ENCODE results near the gene EMD. TPM values are rescaled to one million over a fixed set of nuclear protein-coding genes. Genes with fewer than 3 reads are reported as not detected.

Gene EMD
- total and polyA plus RNA-seq, 2 experiments from 2014 or later: 39.4 to 61.0 TPM

GRCh38 chrX:154348114-154348531, 31.0 kb upstream of the EMD start:
- no peaks in the 10 kb centered on the region for H3K4me1 ChIP-seq (ENCODE audit: insufficient read depth)
- H3K79me2 ChIP-seq: no peaks in the 10 kb centered on the region
- no peak overlapping the region for H3K4me3 ChIP-seq
- H4K20me1 ChIP-seq (ENCODE audit: insufficient read depth, poor library complexity, severe bottlenecking): no peaks in the 10 kb centered on the region
- H3K9me3 ChIP-seq (ENCODE audit: low read depth): no peaks in the 10 kb centered on the region
- no peaks in the 10 kb centered on the region for H3K36me3 ChIP-seq (replicated peaks; ENCODE audit: insufficient read depth, low read depth)
- no peaks in the 10 kb centered on the region for H3K27me3 ChIP-seq
- no peaks in the 10 kb centered on the region for H3K9me2 ChIP-seq (replicated peaks; ENCODE audit: insufficient read depth)
- no peak for DNase-seq (ENCODE audit: low spot score)
- no peak for TF ChIP-seq EZH2phosphoT487 (IDR thresholded peaks at IDR 0.05; ENCODE audit: low read depth, severe bottlenecking, unreplicated experiment)
- no peak for TF ChIP-seq EZH2 (IDR thresholded peaks at IDR 0.05; ENCODE audit: borderline replicate concordance)
- TF ChIP-seq, protein P1, sequence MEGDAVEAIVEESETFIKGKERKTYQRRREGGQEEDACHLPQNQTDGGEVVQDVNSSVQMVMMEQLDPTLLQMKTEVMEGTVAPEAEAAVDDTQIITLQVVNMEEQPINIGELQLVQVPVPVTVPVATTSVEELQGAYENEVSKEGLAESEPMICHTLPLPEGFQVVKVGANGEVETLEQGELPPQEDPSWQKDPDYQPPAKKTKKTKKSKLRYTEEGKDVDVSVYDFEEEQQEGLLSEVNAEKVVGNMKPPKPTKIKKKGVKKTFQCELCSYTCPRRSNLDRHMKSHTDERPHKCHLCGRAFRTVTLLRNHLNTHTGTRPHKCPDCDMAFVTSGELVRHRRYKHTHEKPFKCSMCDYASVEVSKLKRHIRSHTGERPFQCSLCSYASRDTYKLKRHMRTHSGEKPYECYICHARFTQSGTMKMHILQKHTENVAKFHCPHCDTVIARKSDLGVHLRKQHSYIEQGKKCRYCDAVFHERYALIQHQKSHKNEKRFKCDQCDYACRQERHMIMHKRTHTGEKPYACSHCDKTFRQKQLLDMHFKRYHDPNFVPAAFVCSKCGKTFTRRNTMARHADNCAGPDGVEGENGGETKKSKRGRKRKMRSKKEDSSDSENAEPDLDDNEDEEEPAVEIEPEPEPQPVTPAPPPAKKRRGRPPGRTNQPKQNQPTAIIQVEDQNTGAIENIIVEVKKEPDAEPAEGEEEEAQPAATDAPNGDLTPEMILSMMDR (IDR thresholded peaks at IDR 0.05; ENCODE audit: poor library complexity): no peak
- no peak overlapping the region for H3K27ac ChIP-seq
- no peak overlapping the region for H2AFZ ChIP-seq
- 85% methylated on average over 7 of the region's 7 CpGs for WGBS (ENCODE audit: low lambda C conversion rate, missing lambda C conversion rate)
- no peak overlapping the region for H3K4me2 ChIP-seq

GRCh38 chrX:154348646-154349358, 30.3 kb upstream of the EMD start:
- DNase-seq (ENCODE audit: low spot score): no peak
- 87% methylated on average over 16 of the region's 24 CpGs for WGBS (ENCODE audit: low lambda C conversion rate, missing lambda C conversion rate)

GRCh38 chrX:154349359-154349935, 29.6 kb upstream of the EMD start:
- no peaks in the 10 kb centered on the region for H3K9me2 ChIP-seq (replicated peaks; ENCODE audit: insufficient read depth)
- no peaks in the 10 kb centered on the region for H3K9me3 ChIP-seq (ENCODE audit: low read depth)
- H3K27ac ChIP-seq: no peak overlapping the region
- H3K4me1 ChIP-seq (ENCODE audit: insufficient read depth): no peaks in the 10 kb centered on the region
- no peaks in the 10 kb centered on the region for H3K27me3 ChIP-seq
- 90% methylated on average over 19 of the region's 19 CpGs for WGBS (ENCODE audit: low lambda C conversion rate, missing lambda C conversion rate)
- H3K4me2 ChIP-seq: no peak overlapping the region
- H3K4me3 ChIP-seq: no peak overlapping the region
- no peak overlapping the region for H2AFZ ChIP-seq
- no peak for TF ChIP-seq EZH2phosphoT487 (IDR thresholded peaks at IDR 0.05; ENCODE audit: low read depth, severe bottlenecking, unreplicated experiment)
- TF ChIP-seq, protein P1 (IDR thresholded peaks at IDR 0.05; ENCODE audit: poor library complexity): no peak
- no peaks in the 10 kb centered on the region for H3K79me2 ChIP-seq
- H4K20me1 ChIP-seq (ENCODE audit: insufficient read depth, poor library complexity, severe bottlenecking): no peaks in the 10 kb centered on the region
- H3K36me3 ChIP-seq (replicated peaks; ENCODE audit: insufficient read depth, low read depth): no peaks in the 10 kb centered on the region
- no peak for DNase-seq (ENCODE audit: low spot score)

More at GRCh38 chrX:154348646-154349358, 30.3 kb upstream of the EMD start:
- no peaks in the 10 kb centered on the region for H3K4me1 ChIP-seq (ENCODE audit: insufficient read depth)
- no peak overlapping the region for H3K4me2 ChIP-seq
- H3K27me3 ChIP-seq: no peaks in the 10 kb centered on the region
- H3K79me2 ChIP-seq: no peaks in the 10 kb centered on the region
- H4K20me1 ChIP-seq (ENCODE audit: insufficient read depth, poor library complexity, severe bottlenecking): no peaks in the 10 kb centered on the region
- no peak overlapping the region for H3K4me3 ChIP-seq
- H2AFZ ChIP-seq: no peak overlapping the region
- H3K27ac ChIP-seq: no peak overlapping the region
- H3K9me2 ChIP-seq (replicated peaks; ENCODE audit: insufficient read depth): no peaks in the 10 kb centered on the region
- no peaks in the 10 kb centered on the region for H3K36me3 ChIP-seq (replicated peaks; ENCODE audit: insufficient read depth, low read depth)
- TF ChIP-seq, protein P1 (IDR thresholded peaks at IDR 0.05; ENCODE audit: poor library complexity): no peak
- TF ChIP-seq EZH2 (IDR thresholded peaks at IDR 0.05; ENCODE audit: borderline replicate concordance) (no peak), EZH2phosphoT487 (IDR thresholded peaks at IDR 0.05; ENCODE audit: low read depth, severe bottlenecking, unreplicated experiment) (no peak)
- no peaks in the 10 kb centered on the region for H3K9me3 ChIP-seq (ENCODE audit: low read depth)
